Stomach (tissue), 9 donors: ENCODE results near the gene KCNJ15. TPM values are rescaled to one million over a fixed set of nuclear protein-coding genes. Genes with fewer than 3 reads are reported as not detected.

Experiments used
- DNase-seq, 2 donors: peaks; one replicate each; pipeline versions ENCODE4 v3.0.0 to v3.0.0-alpha.2; 2013 to 2019
- H3K27ac ChIP-seq, 5 donors: fragments of 200-600 bp in 4 of 5; sonication (generic) in 4 of 5; one replicate each; pipeline ENCODE4 v1.5.1; 2013 to 2019; ENCODE audit warnings: mild to moderate bottlenecking in 1 of 5, moderate library complexity in 1 of 5
- H3K27me3 ChIP-seq, 3 donors: fragments of 200-600 bp; sonication (generic); one replicate each; pipeline ENCODE4 v1.5.1; 2017 to 2019; ENCODE audit warnings: mixed run types in 1 of 3
- H3K36me3 ChIP-seq, 4 donors: fragments of 200-600 bp; sonication (generic); 1 replicate in 3 of 4; 2 replicates in 1 of 4; pipeline ENCODE4 v1.5.1; 2016 to 2019
- H3K4me1 ChIP-seq, 4 donors: fragments of 200-600 bp; sonication (generic); one replicate each; pipeline ENCODE4 v1.5.1; 2016 to 2019
- H3K4me3 ChIP-seq, 4 donors: fragments of 200-600 bp; sonication (generic) in 3 of 4; one replicate each; pipeline ENCODE4 v1.5.1; 2016 to 2019; ENCODE audit warnings: mild to moderate bottlenecking in 1 of 4
- H3K9me3 ChIP-seq, 4 donors: fragments of 200-600 bp; sonication (generic); one replicate each; pipeline ENCODE4 v1.5.1; 2016 to 2019
- CTCF ChIP-seq, 7 experiments: fragments of 450-650 bp in 4 of 7; fragments of 200-600 bp in 3 of 7; sonication (generic) in 3 of 7; IDR thresholded peaks; one replicate each; pipeline ENCODE4 v1.5.1; 2016 to 2019; ENCODE audit warnings: antibody characterized with exemption in 7 of 7, control low read depth in 2 of 7, mild to moderate bottlenecking in 1 of 7
- EP300 ChIP-seq: sonication (generic); formaldehyde crosslinking; IDR thresholded peaks from one replicate; pipeline ENCODE4 v1.6.1; 2017; ENCODE audit warnings: antibody characterized with exemption
- POLR2A ChIP-seq, 4 donors: fragments of 450-650 bp; IDR thresholded peaks; one replicate each; pipeline ENCODE4 v1.6.1; 2016; ENCODE audit warnings: antibody characterized with exemption in 4 of 4, control low read depth in 2 of 4, mild to moderate bottlenecking in 1 of 4, moderate library complexity in 1 of 4
- POLR2AphosphoS5 ChIP-seq, 3 donors: sonication (generic); formaldehyde crosslinking; IDR thresholded peaks; one replicate each; pipeline ENCODE4 v1.6.1; 2016; ENCODE audit warnings: antibody characterized with exemption in 3 of 3
- WGBS, 5 donors: extraction: QIAGEN DNeasy Blood & Tissue Kit in 3 of 5; methylation state at CpG; one replicate each; pipeline versions ENCODE4 v1.1.5 to v1.1.7; 2013 to 2018; 5-methylcytosine and 5-hydroxymethylcytosine counted together
- intact Hi-C: fragments of 100-400 bp; cut with DNase I; formaldehyde crosslinking; loops from one replicate; pipeline ENCODE4 v1.15.1; 2023; ENCODE audit warnings: low total_unique reads
- polyA plus RNA-seq, 3 donors: library from polyadenylated mRNA; stranded (reverse); fragments of 200-250 nt; gene quantifications; one replicate each; pipeline ENCODE4 v1.2.3, GENCODE V29; 2013
- total RNA-seq, 5 donors: library from RNA; depleted of rRNA; stranded (reverse); fragments of >200 nt; gene quantifications; one replicate each; pipeline versions ENCODE4 v1.1.0 to v1.2.3, GENCODE V29; 2014 to 2016
- donor health status: healthy with polysubstance abuse.
- donor health status: Bipolar disorder and iron deficiency.
- donor health status: healthy.

KCNJ15 gene
- total and polyA plus RNA-seq, 8 donors, result 3.5 to 38.4 (median 7.3) TPM; not detected in 1

- Histone ChIP-seq H3K27ac (no peak overlapping the region), H3K36me3 (no peaks in the 10 kb centered on the region), H3K4me1 (peaks cover 0 to 5% (median 2%) of the 10 kb centered on the region in 4 donors), H3K27me3 (no peaks in the 10 kb centered on the region), H3K4me3 (no peak overlapping the region), H3K9me3 (no peaks in the 10 kb centered on the region)
- no peak for DNase-seq
- intact Hi-C loops, result no loop called here
- TF ChIP-seq POLR2AphosphoS5 (IDR thresholded peaks at IDR 0.05) (no peak), POLR2A (IDR thresholded peaks at IDR 0.05) (no peak)
- 79 to 95% (median 88%) methylated on average over 1 of the region's 1 CpG for WGBS, 5 donors
Measured at GRCh38 chr21:38327984-38328383, 71.2 kb downstream of the KCNJ15 start.

- no peak for TF ChIP-seq POLR2AphosphoS5 (IDR thresholded peaks at IDR 0.05)
- TF ChIP-seq POLR2A (IDR thresholded peaks at IDR 0.05), result no peak
- no peak for TF ChIP-seq CTCF (IDR thresholded peaks at IDR 0.05)
- TF ChIP-seq EP300, result no peak
- Histone ChIP-seq H3K4me1 (peaks cover 0 to 5% (median 2%) of the 10 kb centered on the region in 4 donors), H3K27ac (no peak overlapping the region), H3K36me3 (no peaks in the 10 kb centered on the region), H3K4me3 (no peak overlapping the region), H3K9me3 (no peaks in the 10 kb centered on the region), H3K27me3 (no peaks in the 10 kb centered on the region)
- DNase-seq, result no peak
- WGBS, 5 donors, result 68 to 92% (median 87%) methylated on average over 2 of the region's 2 CpGs
- intact Hi-C loops, result no loop called here
Measured at GRCh38 chr21:38329162-38329561, 72.4 kb downstream of the KCNJ15 start.

GRCh38 chr21:38330666-38331065 is 73.9 kb downstream of the KCNJ15 start:
- Histone ChIP-seq H3K27ac (no peak overlapping the region), H3K4me1 (peaks cover 0 to 5% (median 2%) of the 10 kb centered on the region in 4 donors), H3K27me3 (no peaks in the 10 kb centered on the region), H3K4me3 (no peak overlapping the region), H3K36me3 (no peaks in the 10 kb centered on the region), H3K9me3 (no peaks in the 10 kb centered on the region)
- no peak for DNase-seq
- intact Hi-C loops, result no loop called here
- TF ChIP-seq CTCF (IDR thresholded peaks at IDR 0.05) (no peak), POLR2A (IDR thresholded peaks at IDR 0.05) (no peak)
- 76 to 94% (median 86%) methylated on average over 2 of the region's 2 CpGs for WGBS, 5 donors

GRCh38 chr21:38333301-38334272 is 76.8 kb downstream of the KCNJ15 start:
- intact Hi-C loops, result no loop called here
- Histone ChIP-seq H3K4me3 (no peak overlapping the region), H3K27me3 (no peaks in the 10 kb centered on the region), H3K4me1 (no peaks in the 10 kb centered on the region), H3K27ac (no peak overlapping the region), H3K36me3 (no peaks in the 10 kb centered on the region), H3K9me3 (no peaks in the 10 kb centered on the region)
- TF ChIP-seq CTCF (IDR thresholded peaks at IDR 0.05) (no peak), EP300 (no peak), POLR2A (IDR thresholded peaks at IDR 0.05) (no peak), POLR2AphosphoS5 (IDR thresholded peaks at IDR 0.05) (no peak)
- 68 to 83% (median 74%) methylated on average over 8 of the region's 8 CpGs for WGBS, 5 donors
- DNase-seq, result no peak

- intact Hi-C loops, result no loop called here
- H3K36me3 ChIP-seq, result no peaks in the 10 kb centered on the region
- no peaks in the 10 kb centered on the region for H3K4me1 ChIP-seq
- no peak for TF ChIP-seq CTCF (IDR thresholded peaks at IDR 0.05)
- TF ChIP-seq POLR2AphosphoS5 (IDR thresholded peaks at IDR 0.05), result no peak
- TF ChIP-seq POLR2A (IDR thresholded peaks at IDR 0.05), result no peak
- no peak for TF ChIP-seq EP300
- no peaks in the 10 kb centered on the region for H3K9me3 ChIP-seq
- DNase-seq, result no peak
- WGBS, 5 donors, result 84 to 95% (median 91%) methylated on average over 6 to 8 of the region's 8 CpGs
- H3K27ac ChIP-seq, result no peak overlapping the region
- no peak overlapping the region for H3K4me3 ChIP-seq
- no peaks in the 10 kb centered on the region for H3K27me3 ChIP-seq
Measured at GRCh38 chr21:38334866-38335265, 78.1 kb downstream of the KCNJ15 start.
